Right atrium auricular region (tissue), 2 donors: ENCODE results near the gene DCTN4. TPM values are rescaled to one million over a fixed set of nuclear protein-coding genes. Genes with fewer than 3 reads are reported as not detected.

ENCODE experiments used
- DNase-seq: peaks from one replicate; pipeline ENCODE4 v3.0.0-alpha.2; 2019; ENCODE audit warnings: low spot score
- H3K27ac ChIP-seq, 2 donors: fragments of 200-600 bp; sonication (generic); 1 replicate in 1 of 2; 2 replicates in 1 of 2; pipeline ENCODE4 v1.5.1; 2016 to 2019
- H3K27me3 ChIP-seq, 2 donors: fragments of 200-600 bp; sonication (generic); one replicate each; pipeline versions ENCODE4 v1.5.1 to v1.6.0; 2017 to 2019
- H3K36me3 ChIP-seq: fragments of 200-600 bp; sonication (generic); one replicate; pipeline ENCODE4 v1.5.1; 2016
- H3K4me1 ChIP-seq, 2 donors: fragments of 200-600 bp; sonication (generic); one replicate each; pipeline versions ENCODE4 v1.5.1 to v1.6.0; 2017 to 2019
- H3K4me3 ChIP-seq, 2 donors: fragments of 200-600 bp; sonication (generic); 1 replicate in 1 of 2; 2 replicates in 1 of 2; pipeline ENCODE4 v1.5.1; 2017 to 2019; ENCODE audit warnings: mild to moderate bottlenecking in 1 of 2, moderate library complexity in 1 of 2
- H3K9me3 ChIP-seq, 2 donors: fragments of 200-600 bp; sonication (generic); one replicate each; pipeline ENCODE4 v1.5.1; 2019
- CTCF ChIP-seq, 2 donors: fragments of 200-600 bp; sonication (generic); IDR thresholded peaks; one replicate each; pipeline ENCODE4 v1.5.1; 2019; ENCODE audit warnings: antibody characterized with exemption in 2 of 2
- total RNA-seq, 2 donors: library from RNA; depleted of rRNA; stranded (reverse); fragments of >200 nt; gene quantifications; one replicate each; pipeline ENCODE4 v1.1.0, GENCODE V29; 2016

DCTN4 gene
- total RNA-seq, 2 donors from 2014 or later, result 34.6 to 40.0 TPM

GRCh38 chr5:150663936-150664335 lies 94.9 kb downstream of the DCTN4 start:
- no peaks in the 10 kb centered on the region for H3K36me3 ChIP-seq
- TF ChIP-seq CTCF (IDR thresholded peaks at IDR 0.05), result no peak
- DNase-seq, result no peak
- H3K4me3 ChIP-seq, result no peak overlapping the region
- H3K9me3 ChIP-seq, result no peaks in the 10 kb centered on the region
- no peak overlapping the region for H3K27ac ChIP-seq
- H3K4me1 ChIP-seq, result peaks cover 0 to 17% of the 10 kb centered on the region in 2 donors
- no peaks in the 10 kb centered on the region for H3K27me3 ChIP-seq

GRCh38 chr5:150662731-150663516 lies 95.9 kb downstream of the DCTN4 start:
- H3K27ac ChIP-seq, result no peak overlapping the region
- H3K27me3 ChIP-seq, result no peaks in the 10 kb centered on the region
- peaks cover 0 to 27% of the 10 kb centered on the region in 2 donors for H3K4me1 ChIP-seq
- H3K9me3 ChIP-seq, result no peaks in the 10 kb centered on the region
- no peak overlapping the region for H3K4me3 ChIP-seq
- DNase-seq, result peak; percentile 44
- TF ChIP-seq CTCF (IDR thresholded peaks at IDR 0.05), result no peak
- H3K36me3 ChIP-seq, result no peaks in the 10 kb centered on the region

GRCh38 chr5:150661821-150662596 lies 96.8 kb downstream of the DCTN4 start:
- Histone ChIP-seq H3K36me3 (no peaks in the 10 kb centered on the region), H3K27me3 (no peaks in the 10 kb centered on the region), H3K4me3 (no peak overlapping the region), H3K27ac (no peak overlapping the region), H3K9me3 (no peaks in the 10 kb centered on the region), H3K4me1 (peaks cover 0 to 36% of the 10 kb centered on the region in 2 donors)
- TF ChIP-seq CTCF (IDR thresholded peaks at IDR 0.05), result no peak
- peak; percentile 34 for DNase-seq

GRCh38 chr5:150661086-150661485 lies 97.7 kb downstream of the DCTN4 start, which contains the start of gene MYOZ3:
TSS of gene MYOZ3 (plus strand) at chr5:150661251. CDS start at chr5:150662942, 1,691 bp downstream.
- DNase-seq, result peak; percentile 57
- Histone ChIP-seq H3K4me1 (peaks cover 0 to 44% of the 10 kb centered on the region in 2 donors), H3K36me3 (no peaks in the 10 kb centered on the region), H3K9me3 (no peaks in the 10 kb centered on the region), H3K27me3 (no peaks in the 10 kb centered on the region), H3K4me3 (no peak within 1 kb of the TSS), H3K27ac (peak within 1 kb of the TSS; percentile 18 to 31)
- no peak for TF ChIP-seq CTCF (IDR thresholded peaks at IDR 0.05)

- Histone ChIP-seq H3K4me3 (no peak overlapping the region), H3K27ac (peak overlapping the region; percentile 31 to 96), H3K9me3 (no peaks in the 10 kb centered on the region), H3K27me3 (no peaks in the 10 kb centered on the region), H3K36me3 (no peaks in the 10 kb centered on the region), H3K4me1 (peaks cover 0 to 49% of the 10 kb centered on the region in 2 donors)
- DNase-seq, result peak; percentile 59
- TF ChIP-seq CTCF (IDR thresholded peaks at IDR 0.05), result no peak
Observed at GRCh38 chr5:150660108-150660831, 98.5 kb downstream of the DCTN4 start.
